HG02852 (cell line): ENCODE measurements around the gene USB1.
A peak's percentile ranks its signal among the peaks of the same experiment; 100 is the strongest.
"Not testable (repeated sequence)": the region's sequence is repeated elsewhere in the genome, so short reads cannot be mapped to it uniquely, and the experiment has no call there.

Experiments used
- ATAC-seq: cut with Tn5 transposase; IDR thresholded peaks from one replicate; pipeline ENCODE4 v1.9.1; 2021; ENCODE audit warnings: mild to moderate bottlenecking, moderate library complexity; ENCODE audit not compliant: unreplicated experiment

Gene USB1

DNA sequence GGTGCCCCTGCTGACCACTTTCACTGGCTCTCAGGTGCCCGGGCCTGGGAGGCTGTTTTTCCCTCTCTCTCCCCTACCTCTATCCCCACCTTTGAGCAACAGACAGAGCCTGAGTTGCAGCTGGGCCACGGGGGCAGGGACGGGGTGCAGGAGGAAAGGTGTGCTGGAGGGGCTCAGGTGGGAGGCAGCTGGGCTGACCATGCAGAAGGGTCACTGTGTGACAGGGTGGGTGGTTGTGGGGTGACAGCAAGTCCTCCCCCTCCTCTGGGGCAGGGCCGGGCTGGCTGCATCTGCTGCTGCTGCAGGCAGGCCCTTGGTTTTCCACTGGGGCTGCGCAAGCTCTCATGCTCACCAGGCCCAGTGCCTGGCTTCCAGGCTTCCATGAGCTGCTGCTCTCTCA, 7.3 kb upstream of the USB1 start:
- ATAC-seq, result no peak

GRCh38 chr16:57994361-57994760, 6.8 kb upstream of the USB1 start:
- ATAC-seq, result no peak

- peak; percentile 54 for ATAC-seq
Measured at GRCh38 chr16:57994778-57995177, 6.4 kb upstream of the USB1 start.

- ATAC-seq, result no peak
Measured at GRCh38 chr16:57995721-57996405, 5.3 kb upstream of the USB1 start.

DNA sequence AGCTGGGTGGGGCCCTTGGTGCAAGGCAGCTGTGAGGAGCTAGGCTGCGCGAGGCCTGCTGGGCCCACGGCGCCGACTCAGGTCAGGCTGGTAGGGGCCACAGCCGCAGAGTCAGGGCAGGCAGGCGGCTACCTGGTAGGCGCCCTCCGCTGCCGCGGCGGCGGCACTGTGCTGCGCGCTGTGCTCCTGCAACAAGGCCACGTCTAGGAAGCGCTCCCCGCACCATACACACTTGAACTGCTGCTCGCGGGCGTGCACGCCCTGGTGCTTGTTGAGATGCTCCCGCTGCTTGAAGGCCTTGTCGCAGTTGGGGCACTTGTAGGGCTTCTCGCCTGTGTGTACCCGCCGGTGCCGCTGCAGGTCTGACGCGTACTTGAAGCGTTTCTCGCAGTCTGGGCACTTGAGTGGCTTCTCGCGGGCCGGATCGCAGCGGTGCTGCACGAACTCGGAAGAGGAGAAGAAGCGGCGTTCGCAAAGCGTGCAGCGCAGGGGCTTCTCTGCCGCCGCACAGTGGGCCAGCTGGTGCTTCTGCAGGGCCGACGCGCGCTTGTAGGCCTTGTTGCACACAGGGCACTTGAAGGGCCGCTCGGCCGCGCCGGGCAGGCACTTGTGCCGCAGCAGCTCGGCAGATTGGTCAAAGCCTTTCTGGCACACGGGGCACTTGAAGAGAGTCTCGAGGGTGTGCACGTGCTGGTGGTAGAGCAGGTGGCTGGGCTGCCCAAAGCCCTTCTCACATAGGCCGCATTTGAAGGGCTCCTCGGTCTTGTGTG, 4.6 kb upstream of the USB1 start:
- ATAC-seq, result no peak

- ATAC-seq, result no peak
Measured at GRCh38 chr16:57997176-57997527, 4.1 kb upstream of the USB1 start.

DNA sequence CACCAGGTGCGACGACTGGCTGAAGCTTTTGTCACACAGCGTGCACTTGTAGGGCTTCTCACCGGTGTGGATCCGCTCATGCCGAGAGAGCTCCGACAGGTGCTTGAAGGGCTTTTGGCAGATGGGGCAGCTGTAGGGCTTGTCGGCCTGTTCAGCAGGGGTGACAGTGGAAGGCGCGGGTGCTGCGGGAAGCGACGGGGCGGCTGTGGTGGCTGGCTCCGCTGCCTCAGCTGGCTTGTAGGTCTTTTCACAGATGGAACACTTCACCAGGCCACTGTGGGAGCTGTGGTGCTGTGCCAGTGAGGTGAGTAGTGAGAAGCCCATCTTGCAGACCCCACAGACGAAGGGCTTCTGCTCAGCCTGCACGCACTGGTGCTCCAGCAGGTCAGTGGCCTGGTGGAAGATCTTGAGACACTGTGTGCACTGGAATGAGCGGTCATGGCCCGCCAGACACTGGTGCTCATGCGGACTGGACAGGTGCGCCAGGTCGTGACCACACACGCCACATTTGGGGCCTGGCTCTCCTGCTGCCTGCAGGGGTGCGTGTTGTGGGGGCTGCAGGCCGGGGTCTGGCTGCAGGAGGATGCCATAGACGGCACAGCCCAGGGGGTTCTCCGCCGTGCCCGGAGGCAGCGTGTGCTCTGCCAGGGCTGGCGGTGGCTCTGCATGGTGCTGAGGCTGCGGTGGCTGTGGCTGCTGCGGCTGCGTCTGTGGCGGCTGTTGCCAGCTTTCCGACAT, 3.5 kb upstream of the USB1 start:
- ATAC-seq, result no peak

- no peak for ATAC-seq
Measured at GRCh38 chr16:57998486-57998885, 2.7 kb upstream of the USB1 start.

GRCh38 chr16:57998992-57999365, 2.2 kb upstream of the USB1 start:
- ATAC-seq, result no peak

DNA sequence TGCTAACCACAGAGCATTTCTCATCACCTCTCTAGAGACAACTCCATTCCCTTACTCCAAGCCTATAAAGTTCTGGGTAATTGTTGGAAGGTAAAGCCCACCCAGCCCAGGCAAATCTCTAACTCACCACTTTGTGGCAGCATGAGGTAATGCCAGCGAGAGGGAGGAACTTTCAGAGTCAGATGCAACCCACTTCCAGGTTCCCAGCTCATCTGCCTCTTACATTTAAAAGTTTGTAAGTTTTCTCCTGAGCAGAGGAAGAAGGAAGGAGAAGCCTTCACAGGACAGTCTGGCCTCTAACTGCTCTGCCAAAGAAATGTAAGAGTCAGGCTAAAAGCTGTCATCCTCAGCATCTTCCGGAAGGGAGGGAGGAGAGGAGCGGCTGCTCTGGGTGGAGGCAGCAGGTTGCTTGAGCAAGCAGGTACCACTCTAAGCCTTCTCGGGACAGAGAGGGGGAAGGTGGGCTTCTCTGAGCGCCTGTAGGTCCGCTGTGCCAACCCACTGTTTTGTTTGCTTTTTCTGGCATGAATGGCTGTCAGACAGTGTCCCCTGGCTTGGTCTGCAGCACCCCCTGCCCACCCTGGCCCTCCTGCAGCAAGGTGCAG, 1.7 kb upstream of the USB1 start:
- ATAC-seq, result no peak

DNA sequence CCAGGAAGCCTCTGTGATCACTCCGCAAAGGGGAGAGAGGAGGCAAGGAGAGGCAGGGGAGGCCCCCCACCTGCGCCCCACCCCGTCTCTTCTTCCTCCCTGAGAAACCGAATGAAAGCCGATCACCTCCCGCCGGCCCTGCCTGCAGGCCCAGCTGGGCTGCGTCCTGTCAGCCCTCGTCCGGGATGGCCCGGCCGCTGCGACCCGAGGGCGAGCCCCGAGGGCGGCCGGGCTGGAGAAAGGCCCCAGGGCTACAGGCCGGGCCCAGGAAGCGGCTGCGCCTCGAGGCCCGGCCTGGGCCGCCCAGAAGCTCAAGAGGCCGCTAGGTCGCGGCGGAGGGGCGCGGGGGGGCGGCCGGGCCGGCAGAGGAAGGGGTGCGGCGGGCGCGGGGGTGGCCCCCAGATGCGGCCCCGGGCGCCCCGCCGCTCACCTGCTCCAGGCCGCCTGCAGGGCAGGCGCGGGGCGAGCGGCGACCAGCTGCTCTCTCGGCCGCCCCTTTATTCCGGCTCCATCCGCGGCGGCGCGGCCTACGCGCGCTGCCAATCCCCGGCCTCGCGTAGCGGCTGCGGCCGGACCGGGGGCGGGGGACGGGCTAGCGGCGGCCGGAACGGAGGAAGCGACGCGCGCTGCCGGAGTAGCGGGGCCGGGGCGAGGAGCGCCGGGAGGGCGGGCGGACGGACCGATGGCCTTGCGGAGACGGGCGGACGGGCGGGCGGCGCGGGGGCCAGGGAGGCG, 1.1 kb upstream of the USB1 start, which contains the start of gene ZNF319:
TSS of gene ZNF319 (minus strand) at position 702 of the 735 bp plus-strand sequence. CDS start 2,407 bp downstream, outside the sequence.
- ATAC-seq, result peak; percentile 23

GRCh38 chr16:58001781-58002415, 691 bp downstream of the USB1 start:
- no peak for ATAC-seq

DNA sequence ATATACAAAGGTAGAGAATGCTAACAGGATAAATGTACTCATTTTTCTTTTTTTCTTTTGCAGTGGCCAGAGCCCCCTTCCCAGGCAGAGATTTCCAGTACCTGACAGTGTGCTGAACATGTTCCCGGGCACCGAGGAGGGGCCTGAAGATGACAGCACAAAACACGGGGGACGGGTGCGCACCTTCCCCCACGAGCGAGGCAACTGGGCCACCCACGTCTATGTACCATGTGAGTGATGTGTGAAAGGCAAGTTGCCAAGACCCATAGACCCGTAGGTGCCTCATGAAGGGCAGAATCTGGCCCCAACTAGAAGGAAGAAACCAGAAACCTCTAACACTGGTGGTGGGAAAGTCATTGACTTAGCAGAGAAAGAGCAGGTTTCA, 1.2 kb downstream of the USB1 start:
- no peak for ATAC-seq

- no peak for ATAC-seq
Measured at GRCh38 chr16:58002936-58003335, 1.7 kb downstream of the USB1 start.

GRCh38 chr16:58004736-58005135, 3.5 kb downstream of the USB1 start:
- not testable (repeated sequence) for ATAC-seq

GRCh38 chr16:58009856-58010416, 8.7 kb downstream of the USB1 start:
- no peak for ATAC-seq

GRCh38 chr16:58010886-58011285, 9.7 kb downstream of the USB1 start:
- ATAC-seq, result no peak

DNA sequence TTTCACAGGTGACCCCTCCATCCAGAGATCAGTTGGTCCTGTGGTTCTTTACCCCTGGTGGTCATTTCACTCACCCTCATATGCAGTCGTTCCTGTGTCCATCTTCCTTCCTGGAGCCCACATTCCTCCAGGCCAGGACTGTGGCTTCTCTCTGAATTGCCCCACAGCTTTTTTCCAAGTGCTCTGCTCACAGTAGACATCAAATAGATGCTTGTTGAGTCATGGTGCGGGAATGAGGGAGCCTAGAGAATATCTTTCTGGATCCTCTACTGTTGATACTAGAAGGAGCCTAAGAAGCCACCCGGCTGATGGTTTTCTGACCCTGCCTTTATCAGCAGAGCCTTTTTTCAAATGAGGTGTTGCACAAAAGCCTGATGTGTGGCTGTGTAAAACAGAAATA, 10.4 kb downstream of the USB1 start:
- ATAC-seq, result no peak

DNA sequence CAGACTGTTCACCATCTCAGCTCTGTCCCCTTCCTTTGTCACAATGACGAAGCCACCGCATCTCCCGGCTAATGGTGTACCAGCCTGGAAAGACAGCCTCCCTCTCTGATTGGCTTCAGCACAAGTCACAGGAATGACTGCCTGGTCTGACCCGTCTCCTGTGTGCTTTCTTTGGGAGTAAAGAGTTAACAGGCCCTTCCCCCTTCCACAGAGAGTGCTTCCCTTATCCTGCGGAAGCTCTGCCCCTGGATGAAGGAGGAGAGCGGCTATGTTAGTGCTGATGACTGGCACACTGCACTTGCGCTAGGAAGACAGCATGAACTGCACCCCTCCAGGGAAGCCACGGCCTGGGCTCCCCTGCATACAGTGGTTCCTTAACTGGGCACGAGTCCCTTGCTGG, 11.3 kb downstream of the USB1 start:
- no peak for ATAC-seq
